ENCODE measurements around the gene CA4. TPM values are rescaled to one million over a fixed set of nuclear protein-coding genes. Genes with fewer than 3 reads are reported as not detected.
"Not testable (repeated sequence)": the region's sequence is repeated elsewhere in the genome, so short reads cannot be mapped to it uniquely, and the experiment has no call there.

Gene CA4
- total RNA-seq: 10 to 100 TPM in 4 of 7 donors, 1 to 10 TPM in 3; 7.2 to 19.3 (median 13.3) TPM
- 1 to 10 TPM; 1.7 to 7.0 (median 5.4) TPM for polyA plus RNA-seq
- long read RNA-seq, donor 1, partial matches to known transcripts: 0 of 1 reads
- long read RNA-seq, donor 1, other reads (novel, unspliced or antisense): 0 of 1 reads
- long read RNA-seq, donor 2: 0 reads

GRCh38 chr17:60149691-60150582, at the start of gene CA4:
TSS of gene CA4 (plus strand) at chr17:60149973. CDS start at chr17:60150035, 62 bp downstream.
- Histone ChIP-seq H3K4me1 (peaks cover 8 to 62% (median 20%) of the 10 kb centered on the region in 6 donors), H3K4me3 (peak within 1 kb of the TSS; percentile 8 to 63 (median 32)), H3K27ac (peak within 1 kb of the TSS in 7 of 8 donors; percentile 64 to 92 (median 83)), H3K36me3 (no peaks in the 10 kb centered on the region), H3K27me3 (replicated peaks in 1 of 7) (peaks cover 6 to 100% (median 51%) of the 10 kb centered on the region in 7 donors), H3K9me3 (no peaks in the 10 kb centered on the region)
- DNase-seq: peak; percentile 85
- WGBS, 5 donors: 3 to 6% (median 5%) methylated on average over 34 to 81 of the region's 81 CpGs
- TF ChIP-seq POLR2AphosphoS5 (IDR thresholded peaks at IDR 0.05): peak in 1 of 3 donors; percentile 23
- no peak for TF ChIP-seq CTCF (IDR thresholded peaks at IDR 0.05 in 8 of 11, conservative IDR thresholded peaks at IDR 0.05 in 3 of 11)
- intact Hi-C loops (cut with DNase I; ENCODE audit: low total_unique reads): loop anchor here (10.0 kb wide), 1 partner anchor 285 kb away; no protein-coding TSS in a partner anchor

GRCh38 chr17:60100577-60100976, 49.2 kb upstream of the CA4 start:
- H3K27me3 ChIP-seq (replicated peaks in 1 of 7); H3K4me3 ChIP-seq; H3K9me3 ChIP-seq; intact Hi-C loops (cut with DNase I; ENCODE audit: low total_unique reads); DNase-seq; H3K27ac ChIP-seq; H3K36me3 ChIP-seq: not testable (repeated sequence)
- H3K4me1 ChIP-seq: peaks cover 0 to 25% (median 16%) of the 10 kb centered on the region in 6 donors
- 47 to 100% (median 83%) methylated on average over 1 to 2 of the region's 2 CpGs for WGBS, 5 donors

- DNase-seq; H3K27me3 ChIP-seq (replicated peaks in 1 of 7); H3K36me3 ChIP-seq; intact Hi-C loops (cut with DNase I; ENCODE audit: low total_unique reads); H3K9me3 ChIP-seq: not testable (repeated sequence)
- Histone ChIP-seq H3K27ac (peak overlapping the region in 6 of 8 donors; percentile 51 to 72 (median 66)), H3K4me1 (peaks cover 0 to 25% (median 17%) of the 10 kb centered on the region in 6 donors), H3K4me3 (peak overlapping the region in 7 of 8 donors; percentile 2 to 62 (median 19))
- 30 to 57% (median 37%) methylated on average over 11 of the region's 11 CpGs for WGBS, 5 donors
These were observed 47.6 kb upstream of the CA4 start for GRCh38 chr17:60102015-60102631.

GRCh38 chr17:60102632-60103096, 47.1 kb upstream of the CA4 start:
- TF ChIP-seq POLR2A (IDR thresholded peaks at IDR 0.05) (no peak), CTCF (IDR thresholded peaks at IDR 0.05 in 8 of 11, conservative IDR thresholded peaks at IDR 0.05 in 3 of 11) (no peak), POLR2AphosphoS5 (IDR thresholded peaks at IDR 0.05) (peak; percentile 16 to 41 (median 37))
- H3K27me3 ChIP-seq (replicated peaks in 1 of 7): no peaks in the 10 kb centered on the region
- peak; percentile 88 for DNase-seq
- intact Hi-C loops (cut with DNase I; ENCODE audit: low total_unique reads): no loop called here
- no peaks in the 10 kb centered on the region for H3K9me3 ChIP-seq
- peak overlapping the region in 6 of 8 donors; percentile 51 to 72 (median 66) for H3K27ac ChIP-seq
- H3K4me1 ChIP-seq: peaks cover 0 to 26% (median 17%) of the 10 kb centered on the region in 6 donors
- WGBS, 5 donors: 2 to 61% (median 11%) methylated on average over 20 of the region's 20 CpGs
- peak overlapping the region in 7 of 8 donors; percentile 2 to 62 (median 19) for H3K4me3 ChIP-seq
- H3K36me3 ChIP-seq: no peaks in the 10 kb centered on the region

Measured in spleen (tissue), 13 donors.